Measurements from ENCODE around the gene COQ5.

The COQ5 gene

GRCh38 chr12:120490833-120491512 is 38.0 kb downstream of the COQ5 start:
- TF ChIP-seq PRDM1 (tag by site-specific recombination; IDR thresholded peaks at IDR 0.05) (no peak), ZNF580 (tag by site-specific recombination; IDR thresholded peaks at IDR 0.05) (no peak), ZNF211 (tag by site-specific recombination; IDR thresholded peaks at IDR 0.05; ENCODE audit: low read depth) (no peak), ZNF664 (tag by site-specific recombination; IDR thresholded peaks at IDR 0.05) (peak; percentile 65)
- Histone ChIP-seq H3K9me3 (ENCODE audit: control insufficient read depth, insufficient read depth, low read depth, low read length) (no peaks in the 10 kb centered on the region), H3K4me3 (ENCODE audit: low read depth, low read length) (no peak overlapping the region), H3K27ac (ENCODE audit: extremely low read depth, low read depth, low read length) (no peak overlapping the region), H3K36me3 (ENCODE audit: control insufficient read depth in 2 of 2, insufficient read depth in 1 of 2, low read length in 2 of 2) (peaks cover 0 to 10% of the 10 kb centered on the region in 2 experiments; a peak in 1 of 3 replicates), H3K4me1 (ENCODE audit: control insufficient read depth, insufficient read depth, low read length) (peaks cover 3% of the 10 kb centered on the region; the same call in 1 of the 2 replicates)
- ChIA-PET POLR2A (interaction anchor here (0.6 to 2.1 kb wide), 3 partner anchors 17 to 52 kb away, joined by 3 to 6 read pairs (median 5); partner anchors contain the start of gene SRSF9), CTCF (interaction anchor here (0.5 to 2.1 kb wide), 3 partner anchors 18 to 1274 kb away, joined by 5 to 10 read pairs (median 7); no protein-coding TSS in a partner anchor)

- Histone ChIP-seq H3K4me3 (ENCODE audit: low read depth, low read length) (no peak overlapping the region), H3K36me3 (ENCODE audit: control insufficient read depth in 2 of 2, insufficient read depth in 1 of 2, low read length in 2 of 2) (peaks cover 0 to 10% of the 10 kb centered on the region in 2 experiments; a peak in 1 of 3 replicates), H3K27ac (ENCODE audit: extremely low read depth, low read depth, low read length) (no peak overlapping the region), H3K4me1 (ENCODE audit: control insufficient read depth, insufficient read depth, low read length) (peaks cover 2% of the 10 kb centered on the region; the same call in 1 of the 2 replicates), H3K9me3 (ENCODE audit: control insufficient read depth, insufficient read depth, low read depth, low read length) (no peaks in the 10 kb centered on the region)
- POLR2A ChIA-PET: interaction anchor here (0.6 to 2.1 kb wide), 3 partner anchors 16 to 51 kb away, joined by 3 to 6 read pairs (median 5); partner anchors contain the start of gene SRSF9
- CTCF ChIA-PET: interaction anchor here (0.5 to 2.3 kb wide), 4 partner anchors 15 to 1274 kb away, joined by 4 to 10 read pairs (median 6); no protein-coding TSS in a partner anchor
- TF ChIP-seq ZSCAN18 (tag by site-specific recombination; IDR thresholded peaks at IDR 0.05): no peak
- peak; percentile 61; the same call in 1 of the 2 replicates for TF ChIP-seq SP7 (tag by site-specific recombination; IDR thresholded peaks at IDR 0.05)
- no peak for TF ChIP-seq WT1 (tag by site-specific recombination; IDR thresholded peaks at IDR 0.05)
- peak; percentile 51 for TF ChIP-seq ZBTB17 (tag by site-specific recombination; IDR thresholded peaks at IDR 0.05)
Observed at GRCh38 chr12:120490325-120490724, 38.6 kb downstream of the COQ5 start.

GRCh38 chr12:120489018-120489417 is 39.9 kb downstream of the COQ5 start:
- POLR2A ChIA-PET: interaction anchor here (0.5 to 1.3 kb wide), 6 partner anchors 9 to 197 kb away, joined by 3 read pairs; partner anchors contain the start of gene RNU4-2
- no peak overlapping the region for H3K27ac ChIP-seq (ENCODE audit: extremely low read depth, low read depth, low read length)
- CTCF ChIA-PET: interaction anchor here (0.8 to 2.3 kb wide), 5 partner anchors 14 to 122 kb away, joined by 3 to 10 read pairs (median 4); no protein-coding TSS in a partner anchor
- no peak overlapping the region for H3K4me3 ChIP-seq (ENCODE audit: low read depth, low read length)
- no peaks in the 10 kb centered on the region for H3K9me3 ChIP-seq (ENCODE audit: control insufficient read depth, insufficient read depth, low read depth, low read length)
- H3K36me3 ChIP-seq (ENCODE audit: control insufficient read depth in 2 of 2, insufficient read depth in 1 of 2, low read length in 2 of 2): peaks cover 0 to 10% of the 10 kb centered on the region in 2 experiments; a peak in 1 of 3 replicates
- no peaks in the 10 kb centered on the region; the same call in 1 of the 2 replicates for H3K4me1 ChIP-seq (ENCODE audit: control insufficient read depth, insufficient read depth, low read length)
- TF ChIP-seq FEZF1 (tag by site-specific recombination; IDR thresholded peaks at IDR 0.05): no peak
- TF ChIP-seq ZSCAN30 (tag by site-specific recombination; IDR thresholded peaks at IDR 0.05): no peak
- TF ChIP-seq KLF17 (tag by site-specific recombination; IDR thresholded peaks at IDR 0.05): no peak
- no peak for TF ChIP-seq ZNF654 (tag by site-specific recombination; IDR thresholded peaks at IDR 0.05; ENCODE audit: low read depth)
- TF ChIP-seq ZNF629 (tag by site-specific recombination; IDR thresholded peaks at IDR 0.05): peak; percentile 81
- peak; percentile 22; the same call in 1 of the 2 replicates for TF ChIP-seq KLF10 (tag by site-specific recombination; IDR thresholded peaks at IDR 0.05)
- TF ChIP-seq ZIC2 (tag by site-specific recombination; IDR thresholded peaks at IDR 0.05): no peak
- TF ChIP-seq ZBTB44 (tag by site-specific recombination; IDR thresholded peaks at IDR 0.05): no peak
- TF ChIP-seq ZBTB49 (tag by site-specific recombination; IDR thresholded peaks at IDR 0.05; ENCODE audit: low read depth): no peak
- TF ChIP-seq ZNF449 (tag by site-specific recombination; IDR thresholded peaks at IDR 0.05): no peak
- peak; percentile 22; the same call in 1 of the 2 replicates for TF ChIP-seq KLF8 (tag by site-specific recombination; IDR thresholded peaks at IDR 0.05)
- no peak for TF ChIP-seq ZNF248 (tag by site-specific recombination; IDR thresholded peaks at IDR 0.05)
- no peak for TF ChIP-seq ZNF768 (tag by site-specific recombination; IDR thresholded peaks at IDR 0.05)
- no peak for TF ChIP-seq ZFP37 (tag by site-specific recombination; IDR thresholded peaks at IDR 0.05)
